Common myeloid progenitor, CD34-positive (primary cell): ENCODE measurements around the gene CAMK1.

Source experiments
- CTCF ChIA-PET: fragments of 350-600 bp; sonication (Branson Sonifier 250); formaldehyde crosslinking; loops from one replicate; lab custom pipeline; 2021; ENCODE audit warnings: antibody characterized with exemption; lab: Charles Lee
- POLR2A ChIA-PET: fragments of 350-600 bp; sonication (Branson Sonifier 250); formaldehyde crosslinking; loops from one replicate; lab custom pipeline; 2021; ENCODE audit warnings: antibody characterized with exemption; lab: Charles Lee
- DNase-seq, 3 donors: peaks; one replicate each; pipeline versions ENCODE4 v3.0.0 to v3.0.0-alpha.2; 2013
- H3K27ac ChIP-seq, 2 experiments: 1 replicate in 1 of 2; 2 replicates in 1 of 2; pipeline ENCODE4 v1.7.0; 2013; ENCODE audit warnings: inconsistent platforms in 2 of 2, low read length in 2 of 2, mild to moderate bottlenecking in 2 of 2, low read depth in 1 of 2, moderate library complexity in 1 of 2; ENCODE audit not compliant: severe bottlenecking in 2 of 2, insufficient read depth in 1 of 2, poor library complexity in 1 of 2
- H3K27me3 ChIP-seq, 5 experiments: replicated peaks in 2 of 5; 1 replicate in 3 of 5; 2 replicates in 2 of 5; pipeline versions ENCODE4 v1.6.1 to v1.7.0; 2013; ENCODE audit warnings: low read length in 4 of 5, mild to moderate bottlenecking in 2 of 5, moderate library complexity in 2 of 5, inconsistent platforms in 1 of 5; ENCODE audit not compliant: insufficient read depth in 5 of 5, control insufficient read depth in 4 of 5
- H3K36me3 ChIP-seq, 4 experiments: 1 replicate in 2 of 4; 2 replicates in 2 of 4; pipeline versions ENCODE4 v1.6.1 to v1.7.0; 2013; ENCODE audit warnings: low read length in 3 of 4, control low read depth in 1 of 4, mild to moderate bottlenecking in 1 of 4; ENCODE audit not compliant: control insufficient read depth in 4 of 4, insufficient read depth in 4 of 4
- H3K4me1 ChIP-seq, 4 experiments: 1 replicate in 3 of 4; 2 replicates in 1 of 4; pipeline versions ENCODE4 v1.6.1 to v1.7.1; 2013; ENCODE audit warnings: low read length in 3 of 4, mild to moderate bottlenecking in 3 of 4, control low read depth in 1 of 4, inconsistent platforms in 1 of 4, moderate library complexity in 1 of 4; ENCODE audit not compliant: control insufficient read depth in 4 of 4, insufficient read depth in 4 of 4; ENCODE audit errors: control extremely low read depth in 1 of 4
- H3K4me3 ChIP-seq, 7 experiments: 1 replicate in 4 of 7; 2 replicates in 3 of 7; pipeline versions ENCODE4 v1.5.1 to v1.7.0; 2013; ENCODE audit warnings: mild to moderate bottlenecking in 7 of 7, low read length in 6 of 7, moderate library complexity in 6 of 7, inconsistent platforms in 2 of 7, low read depth in 2 of 7, control low read depth in 1 of 7; ENCODE audit not compliant: insufficient read depth in 4 of 7, control insufficient read depth in 1 of 7; ENCODE audit errors: extremely low read depth in 1 of 7
- H3K9me3 ChIP-seq, 5 experiments: 1 replicate in 4 of 5; 2 replicates in 1 of 5; pipeline versions ENCODE4 v1.6.1 to v1.7.1; 2013; ENCODE audit warnings: low read length in 4 of 5, mild to moderate bottlenecking in 2 of 5, inconsistent platforms in 1 of 5, low read depth in 1 of 5, moderate library complexity in 1 of 5; ENCODE audit not compliant: control insufficient read depth in 4 of 5, insufficient read depth in 2 of 5; ENCODE audit errors: control extremely low read depth in 1 of 5
- WGBS: methylation state at CpG from one replicate; pipeline ENCODE4 v1.1.5; 2013; ENCODE audit not compliant: insufficient coverage; 5-methylcytosine and 5-hydroxymethylcytosine counted together

CAMK1 gene

GRCh38 chr3:9806137-9806536 lies 36.4 kb upstream of the CAMK1 start:
- Histone ChIP-seq H3K9me3 (no peaks in the 10 kb centered on the region), H3K36me3 (peaks cover 25 to 53% (median 41%) of the 10 kb centered on the region in 4 experiments), H3K4me1 (peaks cover 3 to 26% (median 19%) of the 10 kb centered on the region in 4 experiments), H3K27ac (no peak overlapping the region), H3K27me3 (no peaks in the 10 kb centered on the region), H3K4me3 (no peak overlapping the region)
- CTCF ChIA-PET = interaction anchor here (1.0 to 1.4 kb wide), 3 partner anchors 16 to 133 kb away, joined by 3 read pairs; no protein-coding TSS in a partner anchor
- no peak for DNase-seq
- POLR2A ChIA-PET = no interaction called here
- 98% methylated on average over 9 of the region's 12 CpGs for WGBS

GRCh38 chr3:9804996-9805395 lies 35.2 kb upstream of the CAMK1 start:
- Histone ChIP-seq H3K27me3 (no peaks in the 10 kb centered on the region), H3K36me3 (peaks cover 26 to 62% (median 44%) of the 10 kb centered on the region in 4 experiments), H3K4me3 (no peak overlapping the region), H3K4me1 (peaks cover 3 to 19% (median 13%) of the 10 kb centered on the region in 4 experiments), H3K9me3 (no peaks in the 10 kb centered on the region), H3K27ac (no peak overlapping the region)
- DNase-seq = no peak
- ChIA-PET POLR2A (no interaction called here), CTCF (interaction anchor here (1.0 to 1.6 kb wide), 7 partner anchors 8 to 90 kb away, joined by 3 to 6 read pairs (median 3); no protein-coding TSS in a partner anchor)
- 100% methylated on average over 4 of the region's 5 CpGs for WGBS

GRCh38 chr3:9803494-9803893 lies 33.7 kb upstream of the CAMK1 start:
- no peak for DNase-seq
- H3K9me3 ChIP-seq = no peaks in the 10 kb centered on the region
- ChIA-PET POLR2A (no interaction called here), CTCF (interaction anchor here (0.7 to 2.2 kb wide), 4 partner anchors 10 to 129 kb away, joined by 3 to 9 read pairs (median 4); no protein-coding TSS in a partner anchor)
- H3K27ac ChIP-seq = no peak overlapping the region
- WGBS = 100% methylated on average over 1 of the region's 1 CpG
- no peak overlapping the region for H3K4me3 ChIP-seq
- peaks cover 0 to 7% (median 1%) of the 10 kb centered on the region in 4 experiments for H3K4me1 ChIP-seq
- H3K36me3 ChIP-seq = peaks cover 33 to 76% (median 56%) of the 10 kb centered on the region in 4 experiments
- no peaks in the 10 kb centered on the region for H3K27me3 ChIP-seq

- peak in 1 of 3 donors; percentile 22 for DNase-seq
- 93% methylated on average over 2 of the region's 5 CpGs for WGBS
- no peaks in the 10 kb centered on the region for H3K4me1 ChIP-seq
- ChIA-PET POLR2A (no interaction called here), CTCF (interaction anchor here (1.0 to 2.2 kb wide), 5 partner anchors 9 to 68 kb away, joined by 3 to 8 read pairs (median 4); partner anchors contain the start of gene TTLL3)
- no peaks in the 10 kb centered on the region for H3K27me3 ChIP-seq
- H3K4me3 ChIP-seq = no peak overlapping the region
- peaks cover 35 to 80% (median 53%) of the 10 kb centered on the region in 4 experiments for H3K36me3 ChIP-seq
- no peak overlapping the region for H3K27ac ChIP-seq
- no peaks in the 10 kb centered on the region for H3K9me3 ChIP-seq
Observed at GRCh38 chr3:9800529-9800928, 30.8 kb upstream of the CAMK1 start.

GRCh38 chr3:9797196-9797945 lies 27.6 kb upstream of the CAMK1 start:
- ChIA-PET CTCF (interaction anchor here (1.1 to 1.4 kb wide), 3 partner anchors 10 to 64 kb away, joined by 3 to 5 read pairs (median 4); no protein-coding TSS in a partner anchor), POLR2A (interaction anchor here (0.9 kb wide), 1 partner anchor 16 kb away, joined by 3 read pairs; no protein-coding TSS in a partner anchor)
- Histone ChIP-seq H3K27ac (no peak overlapping the region), H3K9me3 (no peaks in the 10 kb centered on the region), H3K27me3 (no peaks in the 10 kb centered on the region), H3K36me3 (peaks cover 19 to 51% (median 33%) of the 10 kb centered on the region in 4 experiments), H3K4me3 (no peak overlapping the region), H3K4me1 (peaks cover 10 to 16% (median 12%) of the 10 kb centered on the region in 4 experiments)
- DNase-seq = no peak
- 95% methylated on average over 9 of the region's 12 CpGs for WGBS

GRCh38 chr3:9795207-9795606 lies 25.5 kb upstream of the CAMK1 start:
- Histone ChIP-seq H3K4me1 (peaks cover 11 to 27% (median 21%) of the 10 kb centered on the region in 4 experiments), H3K27ac (no peak overlapping the region), H3K27me3 (no peaks in the 10 kb centered on the region), H3K9me3 (no peaks in the 10 kb centered on the region), H3K4me3 (no peak overlapping the region), H3K36me3 (peaks cover 18 to 44% (median 31%) of the 10 kb centered on the region in 4 experiments)
- WGBS = 89% methylated on average over 5 of the region's 5 CpGs
- ChIA-PET CTCF (no interaction called here), POLR2A (interaction anchor here (1.0 kb wide), 1 partner anchor 15 kb away, joined by 3 read pairs; no protein-coding TSS in a partner anchor)
- peak in 2 of 3 donors; percentile 32 to 38 for DNase-seq
